ENCODE data around the gene ZDHHC8. TPM values are rescaled to one million over a fixed set of nuclear protein-coding genes. Genes with fewer than 3 reads are reported as not detected.

ZDHHC8 gene
- total RNA-seq, 4 donors from 2014 or later = 14.7 to 56.5 (median 17.1) TPM

DNA sequence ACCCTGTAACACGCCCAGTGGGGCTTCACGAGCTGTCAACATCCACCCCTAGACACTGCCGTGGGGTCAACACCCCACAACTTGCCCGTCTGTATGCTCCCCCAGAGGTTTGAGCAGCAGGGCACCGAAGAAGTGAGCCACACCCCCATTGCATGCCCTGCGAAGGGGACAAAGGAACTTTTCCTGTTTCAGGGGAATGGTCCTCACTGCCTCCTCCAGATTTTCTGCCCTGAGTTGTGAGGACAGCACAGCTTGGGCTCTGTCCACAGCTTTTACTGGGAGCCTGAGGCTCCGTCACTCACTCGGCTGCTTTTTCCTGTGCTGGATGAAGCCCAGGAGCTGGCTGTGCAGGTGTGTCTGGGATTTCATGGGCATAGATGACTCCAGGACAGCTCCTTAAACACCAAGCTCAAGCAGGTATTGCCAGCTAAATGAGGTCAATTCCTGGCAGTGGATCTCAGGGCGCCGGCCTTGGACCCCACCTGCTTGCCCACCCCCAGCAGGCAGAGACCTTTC is 59.5 kb downstream of the ZDHHC8 start:
- in situ Hi-C loops (cut with MboI; ENCODE audit: low pct_ligation_motif_present in 1 of 4, low pct_unique_long_range_greater_than_20kb in 1 of 4, low sequenced_read_pairs in 3 of 4) = no loop called here
- no peak for DNase-seq
- Histone ChIP-seq H3K36me3 (no peaks in the 10 kb centered on the region), H3K27me3 (no peaks in the 10 kb centered on the region), H3K4me3 (no peak overlapping the region), H3K4me1 (no peaks in the 10 kb centered on the region), H3K9me3 (no peaks in the 10 kb centered on the region), H3K27ac (no peak overlapping the region)
- intact Hi-C loops (cut with DNase I; ENCODE audit: low total_unique reads) = no loop called here
- WGBS, 2 donors (ENCODE audit: low coverage in 1 of 2) = 71% methylated on average over 8 of the region's 10 CpGs; no CpG with 5 or more reads in 1 of the 2 donors
- TF ChIP-seq CTCF (IDR thresholded peaks at IDR 0.05) (no peak), EP300 (IDR thresholded peaks at IDR 0.05; ENCODE audit: low read depth) (no peak), POLR2A (IDR thresholded peaks at IDR 0.05) (no peak), POLR2AphosphoS5 (IDR thresholded peaks at IDR 0.05) (no peak)

DNA sequence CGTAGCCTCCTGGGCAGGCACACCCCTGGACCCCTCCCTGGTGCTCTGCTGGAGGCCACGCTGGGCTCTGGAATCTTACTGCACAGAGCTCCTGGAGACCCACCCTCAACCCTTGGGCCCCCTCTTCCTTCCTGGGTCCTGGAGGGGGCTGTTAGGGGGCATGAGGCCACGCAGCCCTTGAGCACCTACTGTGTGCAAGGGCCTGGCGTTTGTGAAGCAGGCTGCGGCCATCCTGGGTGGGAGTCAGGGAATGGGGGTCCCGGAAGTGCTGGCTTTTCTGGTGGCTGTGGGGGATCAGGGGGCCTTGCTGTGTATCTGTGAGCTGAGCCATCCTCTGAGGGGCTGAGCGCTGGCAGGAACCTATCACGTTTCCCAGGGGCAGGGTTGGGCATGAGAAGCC is 60.2 kb downstream of the ZDHHC8 start:
- Histone ChIP-seq H3K27me3 (no peaks in the 10 kb centered on the region), H3K4me1 (no peaks in the 10 kb centered on the region), H3K9me3 (no peaks in the 10 kb centered on the region), H3K36me3 (no peaks in the 10 kb centered on the region), H3K27ac (no peak overlapping the region), H3K4me3 (no peak overlapping the region)
- in situ Hi-C loops (cut with MboI; ENCODE audit: low pct_ligation_motif_present in 1 of 4, low pct_unique_long_range_greater_than_20kb in 1 of 4, low sequenced_read_pairs in 3 of 4) = no loop called here
- no peak for DNase-seq
- no peak for TF ChIP-seq CTCF (IDR thresholded peaks at IDR 0.05)
- TF ChIP-seq EP300 (IDR thresholded peaks at IDR 0.05; ENCODE audit: low read depth) = no peak
- no peak for TF ChIP-seq POLR2A (IDR thresholded peaks at IDR 0.05)
- no peak for TF ChIP-seq POLR2AphosphoS5 (IDR thresholded peaks at IDR 0.05)
- intact Hi-C loops (cut with DNase I; ENCODE audit: low total_unique reads) = no loop called here
- WGBS, 2 donors (ENCODE audit: low coverage in 1 of 2) = 66% methylated on average over 6 of the region's 8 CpGs; no CpG with 5 or more reads in 1 of the 2 donors

- DNase-seq = no peak
- Histone ChIP-seq H3K36me3 (no peaks in the 10 kb centered on the region), H3K27me3 (no peaks in the 10 kb centered on the region), H3K4me3 (no peak overlapping the region), H3K9me3 (no peaks in the 10 kb centered on the region), H3K4me1 (no peaks in the 10 kb centered on the region), H3K27ac (no peak overlapping the region)
- in situ Hi-C loops (cut with MboI; ENCODE audit: low pct_ligation_motif_present in 1 of 4, low pct_unique_long_range_greater_than_20kb in 1 of 4, low sequenced_read_pairs in 3 of 4) (no loop called here), intact Hi-C loops (cut with DNase I; ENCODE audit: low total_unique reads) (no loop called here)
- TF ChIP-seq POLR2A (IDR thresholded peaks at IDR 0.05) (no peak), POLR2AphosphoS5 (IDR thresholded peaks at IDR 0.05) (no peak), CTCF (IDR thresholded peaks at IDR 0.05) (no peak), EP300 (IDR thresholded peaks at IDR 0.05; ENCODE audit: low read depth) (no peak)
- 94% methylated on average over 10 of the region's 10 CpGs; no CpG with 5 or more reads in 1 of the 2 donors for WGBS, 2 donors (ENCODE audit: low coverage in 1 of 2)
Measured at GRCh38 chr22:20192293-20192971, 60.8 kb downstream of the ZDHHC8 start.

GRCh38 chr22:20192972-20193760 is 61.6 kb downstream of the ZDHHC8 start:
- DNase-seq = no peak
- no peaks in the 10 kb centered on the region for H3K9me3 ChIP-seq
- no peak overlapping the region for H3K27ac ChIP-seq
- H3K4me3 ChIP-seq = no peak overlapping the region
- intact Hi-C loops (cut with DNase I; ENCODE audit: low total_unique reads) (no loop called here), in situ Hi-C loops (cut with MboI; ENCODE audit: low pct_ligation_motif_present in 1 of 4, low pct_unique_long_range_greater_than_20kb in 1 of 4, low sequenced_read_pairs in 3 of 4) (no loop called here)
- no peaks in the 10 kb centered on the region for H3K36me3 ChIP-seq
- no peaks in the 10 kb centered on the region for H3K27me3 ChIP-seq
- no peak for TF ChIP-seq EP300 (IDR thresholded peaks at IDR 0.05; ENCODE audit: low read depth)
- TF ChIP-seq POLR2AphosphoS5 (IDR thresholded peaks at IDR 0.05) = no peak
- no peak for TF ChIP-seq POLR2A (IDR thresholded peaks at IDR 0.05)
- TF ChIP-seq CTCF (IDR thresholded peaks at IDR 0.05) = no peak
- WGBS, 2 donors (ENCODE audit: low coverage in 1 of 2) = 73% methylated on average over 17 of the region's 20 CpGs; no CpG with 5 or more reads in 1 of the 2 donors
- H3K4me1 ChIP-seq = no peaks in the 10 kb centered on the region
